GM19043 (cell line): ENCODE data around the gene TPP1.

Experiments used
- ATAC-seq: cut with Tn5 transposase; IDR thresholded peaks from one replicate; pipeline ENCODE4 v1.9.1; 2021; ENCODE audit warnings: low read depth; ENCODE audit not compliant: unreplicated experiment

TPP1 gene

DNA sequence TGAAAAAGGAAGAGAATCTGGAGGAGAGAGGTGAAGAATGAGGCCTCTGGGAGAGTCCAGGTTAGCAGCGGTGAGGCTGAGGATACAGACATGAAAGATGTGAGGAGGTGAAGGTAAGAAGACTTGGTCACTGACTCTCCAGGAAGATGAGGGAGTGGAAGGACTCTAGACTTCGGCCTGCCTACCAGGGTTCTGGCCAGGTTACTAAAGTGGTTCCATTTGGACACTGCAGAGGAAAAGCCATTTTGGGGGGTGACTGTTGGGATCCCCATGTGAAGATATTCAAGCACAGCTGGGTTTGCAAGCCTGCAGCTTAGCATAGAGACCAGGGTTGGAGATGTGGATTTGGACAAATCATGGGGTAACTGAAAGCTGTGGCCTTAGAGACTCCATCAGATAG, 28.6 kb upstream of the TPP1 start:
- ATAC-seq = no peak

GRCh38 chr11:6646918-6647679, 27.9 kb upstream of the TPP1 start:
- peak; percentile 91 for ATAC-seq

DNA sequence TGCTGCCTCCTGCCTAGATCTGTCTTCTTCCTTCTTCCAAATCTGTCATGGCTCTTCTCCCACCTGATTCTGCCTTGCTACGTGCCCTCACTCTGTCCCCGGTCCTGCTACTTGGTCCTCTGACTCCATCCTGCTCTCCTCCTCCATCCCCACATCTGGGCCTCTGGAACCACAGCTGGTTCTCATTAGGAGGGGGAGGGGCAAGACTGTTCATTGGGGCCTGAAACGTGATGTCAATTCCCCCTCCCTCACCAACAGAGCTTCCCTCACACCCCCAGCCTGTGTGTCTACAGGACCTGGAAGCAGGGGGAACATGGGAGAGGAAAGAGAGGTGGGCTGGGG, 27.3 kb upstream of the TPP1 start:
- peak; percentile 11 for ATAC-seq

DNA sequence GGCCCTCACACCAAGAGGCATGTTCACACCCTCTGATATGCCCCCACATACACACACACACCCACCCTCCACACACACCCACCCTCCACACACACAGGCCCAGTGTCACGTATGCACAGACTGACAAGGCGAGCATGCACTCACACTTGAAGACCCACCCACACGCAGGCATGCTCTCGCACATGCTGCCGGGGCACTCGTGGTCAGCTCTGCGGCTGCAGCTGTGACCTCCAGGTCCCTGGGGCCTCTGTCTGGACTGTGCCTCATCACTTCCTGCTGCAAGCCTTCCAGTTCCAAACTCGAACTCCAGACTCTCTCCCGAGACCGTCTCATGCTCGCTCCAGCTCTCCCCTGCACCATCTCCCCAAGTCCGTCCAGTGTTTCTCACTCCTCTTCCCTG, 26.8 kb upstream of the TPP1 start:
- ATAC-seq = no peak

DNA sequence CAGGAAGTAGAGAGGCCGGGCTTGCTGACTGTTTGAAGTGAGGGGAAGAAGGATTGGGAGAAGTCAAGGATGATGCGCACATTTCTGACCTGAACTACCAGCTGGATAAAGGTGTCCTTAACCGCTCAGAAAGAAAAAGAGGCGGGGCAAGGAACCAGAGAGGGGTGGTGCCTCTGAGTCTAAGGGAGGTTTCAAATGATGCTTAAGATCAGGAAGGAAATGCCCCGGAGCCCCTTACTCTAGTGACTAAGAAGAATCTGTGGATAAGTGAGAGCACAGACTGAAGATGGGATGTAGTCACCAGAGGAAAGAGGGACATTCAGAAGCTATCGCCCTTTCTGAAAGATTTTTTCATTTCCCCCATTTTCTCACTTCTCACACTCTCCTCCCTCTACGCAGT, 23.7 kb upstream of the TPP1 start:
- ATAC-seq = no peak

DNA sequence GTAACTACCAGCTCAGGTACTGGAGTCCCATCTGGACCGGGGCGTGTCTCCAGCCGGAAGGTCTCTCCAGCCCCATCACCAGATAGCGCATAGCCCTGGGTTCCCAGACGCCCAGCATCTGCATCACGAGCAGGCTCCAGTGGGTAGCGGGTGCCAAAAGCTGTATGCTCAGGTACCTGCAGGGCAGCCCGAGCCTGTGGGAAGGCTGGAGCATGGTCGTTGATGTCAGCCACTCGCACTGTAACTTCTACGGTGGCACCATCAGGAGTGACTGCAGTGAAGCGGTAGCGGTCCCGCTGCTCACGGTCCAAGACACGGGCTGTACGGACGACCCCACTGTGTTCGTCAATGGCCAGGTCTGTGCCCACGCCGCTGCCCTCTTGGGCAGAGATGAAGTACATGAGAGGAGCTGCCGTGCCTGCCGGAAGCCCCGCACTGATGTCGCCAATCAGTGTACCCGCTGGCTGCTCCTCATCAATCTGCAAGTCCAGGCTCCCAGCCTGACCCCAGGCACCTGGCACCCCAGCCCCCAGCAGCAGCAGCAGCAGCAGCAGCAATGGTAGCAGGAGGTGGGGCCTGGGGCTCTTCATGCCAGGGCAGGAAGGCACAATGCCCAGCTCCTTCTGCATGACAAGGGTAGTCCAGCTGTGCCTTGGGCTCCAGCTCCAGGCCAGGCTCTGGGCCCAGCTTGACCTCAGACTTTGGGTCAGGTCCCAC, 21.9 kb upstream of the TPP1 start:
- no peak for ATAC-seq

DNA sequence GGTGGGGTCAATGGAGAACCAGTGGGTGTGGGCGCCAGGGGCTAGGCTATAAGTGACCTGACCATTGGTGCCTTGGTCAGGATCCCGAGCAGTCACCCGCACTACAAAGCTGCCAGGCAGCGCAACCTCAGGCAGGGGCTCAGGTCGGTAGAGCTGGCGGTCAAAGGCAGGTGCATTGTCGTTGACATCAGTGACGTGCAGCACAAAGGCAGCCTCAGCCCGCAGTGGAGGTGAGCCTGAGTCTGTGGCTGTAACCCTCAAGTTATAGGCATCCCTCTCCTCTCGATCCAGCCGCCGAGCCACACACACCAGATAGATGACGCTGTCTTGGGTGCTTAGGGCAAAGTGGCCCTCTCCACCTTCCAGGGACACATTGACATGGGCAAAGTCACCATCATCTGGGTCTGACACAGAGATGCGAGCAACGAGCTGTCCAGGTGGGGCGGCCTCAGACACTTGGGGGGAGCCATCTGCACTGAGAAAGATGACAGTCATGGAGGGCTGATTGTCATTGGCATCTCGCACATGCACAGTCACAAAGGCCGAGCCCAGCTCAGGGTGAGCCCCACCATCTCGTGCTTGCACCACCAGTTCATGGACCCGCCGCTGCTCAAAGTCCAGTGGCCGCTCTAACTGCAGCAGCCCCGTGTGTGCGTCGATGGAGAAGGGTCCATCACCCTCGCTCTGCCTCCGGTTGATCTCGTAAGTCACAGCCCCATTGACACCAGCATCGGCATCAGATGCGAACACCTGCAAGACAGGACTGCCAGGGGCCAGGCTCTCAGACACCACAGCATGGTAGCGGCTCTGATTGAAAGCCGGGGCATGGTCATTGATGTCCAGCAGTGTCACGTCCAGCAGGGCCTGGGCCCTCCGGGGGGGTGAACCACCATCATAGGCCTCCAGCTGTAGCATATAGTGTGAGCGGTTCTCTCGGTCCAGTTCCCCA, 21.1 kb upstream of the TPP1 start:
- no peak for ATAC-seq

DNA sequence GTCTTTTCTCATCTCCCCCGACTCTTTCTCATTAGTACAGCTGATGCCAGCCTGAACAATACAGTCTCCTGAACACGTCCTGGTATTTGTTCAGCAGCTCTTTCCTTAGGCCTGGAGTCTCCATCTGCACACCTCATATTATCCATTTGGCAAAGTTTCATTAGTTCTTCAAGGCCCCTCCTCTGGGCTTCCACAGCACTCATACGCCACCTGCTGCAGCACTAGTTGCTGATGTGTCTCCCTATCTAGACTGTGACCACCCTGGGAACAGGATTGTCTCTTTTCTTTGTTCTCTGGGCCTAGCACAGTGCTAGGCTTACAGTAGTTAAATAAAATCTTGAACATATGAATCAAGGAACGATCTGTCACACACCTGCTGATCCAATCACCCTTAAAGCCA, 19.2 kb upstream of the TPP1 start:
- ATAC-seq = no peak

- no peak for ATAC-seq
Observed at GRCh38 chr11:6637871-6638270, 18.6 kb upstream of the TPP1 start.

DNA sequence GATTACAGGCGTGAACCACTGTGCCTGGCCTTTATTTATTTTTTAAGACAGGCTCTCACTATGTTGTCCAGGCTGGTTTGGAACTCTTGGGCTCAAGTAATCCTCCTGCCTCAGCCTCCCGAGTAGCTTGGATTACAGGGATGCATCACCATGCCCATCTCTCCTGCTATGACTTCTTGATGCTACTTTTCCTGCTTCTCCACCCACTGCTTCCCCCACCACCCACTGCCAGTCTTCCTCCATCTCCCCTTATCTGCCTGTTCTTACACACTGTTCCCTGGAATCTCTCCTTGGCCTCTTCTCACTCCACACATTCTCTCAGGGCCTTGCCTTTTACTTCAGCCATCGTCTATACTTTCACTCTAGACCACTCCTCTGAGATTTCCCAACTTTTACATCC, 17.3 kb upstream of the TPP1 start:
- no peak for ATAC-seq

GRCh38 chr11:6635082-6635932, 16.1 kb upstream of the TPP1 start:
- no peak for ATAC-seq

DNA sequence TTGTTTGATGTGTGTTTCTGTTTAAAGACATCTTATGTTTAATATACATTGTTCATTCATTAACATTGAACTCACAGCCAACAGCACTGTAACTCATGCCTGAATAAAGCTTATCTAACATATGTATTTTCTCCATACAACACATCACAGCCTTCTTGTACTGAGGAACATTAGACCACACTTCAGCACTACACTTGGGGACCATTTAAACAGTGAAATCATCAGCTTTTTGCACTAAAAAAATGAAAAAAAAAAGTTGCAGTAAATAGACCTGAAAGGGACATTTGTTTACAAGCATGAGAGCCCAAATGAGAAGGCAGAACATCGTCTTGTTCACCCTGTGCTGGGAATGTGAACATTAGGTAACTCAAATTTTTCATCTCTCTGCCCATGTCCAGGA, 15.3 kb upstream of the TPP1 start:
- no peak for ATAC-seq

DNA sequence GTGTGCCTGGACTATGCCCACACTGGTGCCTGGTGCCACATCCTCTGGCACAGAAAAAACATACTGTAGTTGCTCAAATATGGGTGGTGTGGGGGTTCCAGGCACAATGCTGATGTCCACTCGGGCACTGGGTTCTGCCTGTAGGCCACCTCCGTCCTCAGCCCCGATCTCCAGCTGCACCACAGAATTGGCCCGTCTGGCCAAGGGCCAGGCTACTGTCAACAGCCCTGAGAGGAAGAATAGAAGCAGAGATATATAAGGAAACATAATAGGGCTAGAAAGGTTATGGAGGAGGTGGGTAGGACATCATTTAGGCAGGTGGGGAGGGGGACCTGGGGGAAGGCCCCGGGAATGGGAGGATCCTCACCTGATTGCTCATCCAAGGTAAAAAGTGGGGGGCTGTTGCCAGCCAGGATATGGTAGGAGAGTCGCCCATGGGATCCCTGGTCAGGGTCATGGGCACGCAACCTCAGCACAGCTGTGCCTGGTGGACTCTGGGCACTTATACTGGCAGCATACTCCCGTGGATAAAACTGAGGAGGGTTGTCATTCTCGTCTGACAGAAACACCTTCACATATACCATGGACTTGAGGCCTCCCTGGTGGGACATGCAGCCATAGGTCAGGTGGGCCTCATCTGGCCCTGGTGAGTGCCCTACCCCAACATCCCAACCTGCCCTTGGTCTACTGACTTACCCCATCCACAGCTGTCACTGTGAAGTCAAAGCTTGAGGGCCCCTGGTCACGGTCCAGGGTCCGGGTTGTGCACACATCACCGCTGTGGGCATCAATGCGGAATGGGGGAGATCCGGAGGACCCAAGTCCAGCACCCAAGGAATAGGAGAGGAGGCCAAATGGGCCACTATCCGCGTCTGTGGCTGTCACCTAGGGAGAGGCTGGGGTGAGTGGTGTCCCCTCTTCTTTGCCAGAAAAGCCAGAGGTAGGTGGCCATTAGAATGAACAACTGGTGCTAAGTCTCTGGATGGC, 14.5 kb upstream of the TPP1 start:
- ATAC-seq = no peak

- ATAC-seq = no peak
Observed at GRCh38 chr11:6632116-6633073, 13.2 kb upstream of the TPP1 start.

DNA sequence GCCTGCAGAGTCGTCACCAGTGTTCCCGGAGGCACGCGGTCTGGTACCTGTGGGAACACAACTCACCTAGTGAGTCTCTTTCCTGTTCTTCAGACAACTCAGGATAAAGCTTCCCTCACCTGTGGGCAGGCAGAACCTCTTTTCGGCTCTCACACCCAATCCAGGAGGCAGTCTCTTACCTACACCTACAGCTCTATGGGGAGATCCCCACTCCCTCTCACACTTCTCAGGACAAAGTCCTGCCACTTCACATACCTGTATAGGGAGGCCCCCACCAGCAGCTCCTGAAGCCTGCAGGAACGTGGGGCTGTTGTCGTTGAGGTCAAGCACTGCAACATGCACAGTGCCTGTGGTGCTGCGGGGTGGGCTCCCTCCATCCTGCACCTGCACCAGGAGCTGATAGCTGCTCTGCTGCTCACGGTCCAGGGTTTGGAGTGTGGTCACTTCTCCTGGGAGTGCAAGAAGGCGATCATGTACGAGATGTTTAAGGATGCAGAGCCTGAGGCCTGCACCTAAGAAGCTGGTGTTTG, 12.2 kb upstream of the TPP1 start:
- no peak for ATAC-seq

- no peak for ATAC-seq
Observed at GRCh38 chr11:6630632-6631291, 11.5 kb upstream of the TPP1 start.

GRCh38 chr11:6629892-6630631, 10.8 kb upstream of the TPP1 start:
- no peak for ATAC-seq
